NCI-H524 treated with DMSO at 0.1 percent for 48 hours (cell line): ENCODE data around the gene NR1I2.

Experiments
- DNase-seq: peaks from one replicate; lab custom pipeline; 2025; lab: John Stamatoyannopoulos, UW

The NR1I2 gene

DNA sequence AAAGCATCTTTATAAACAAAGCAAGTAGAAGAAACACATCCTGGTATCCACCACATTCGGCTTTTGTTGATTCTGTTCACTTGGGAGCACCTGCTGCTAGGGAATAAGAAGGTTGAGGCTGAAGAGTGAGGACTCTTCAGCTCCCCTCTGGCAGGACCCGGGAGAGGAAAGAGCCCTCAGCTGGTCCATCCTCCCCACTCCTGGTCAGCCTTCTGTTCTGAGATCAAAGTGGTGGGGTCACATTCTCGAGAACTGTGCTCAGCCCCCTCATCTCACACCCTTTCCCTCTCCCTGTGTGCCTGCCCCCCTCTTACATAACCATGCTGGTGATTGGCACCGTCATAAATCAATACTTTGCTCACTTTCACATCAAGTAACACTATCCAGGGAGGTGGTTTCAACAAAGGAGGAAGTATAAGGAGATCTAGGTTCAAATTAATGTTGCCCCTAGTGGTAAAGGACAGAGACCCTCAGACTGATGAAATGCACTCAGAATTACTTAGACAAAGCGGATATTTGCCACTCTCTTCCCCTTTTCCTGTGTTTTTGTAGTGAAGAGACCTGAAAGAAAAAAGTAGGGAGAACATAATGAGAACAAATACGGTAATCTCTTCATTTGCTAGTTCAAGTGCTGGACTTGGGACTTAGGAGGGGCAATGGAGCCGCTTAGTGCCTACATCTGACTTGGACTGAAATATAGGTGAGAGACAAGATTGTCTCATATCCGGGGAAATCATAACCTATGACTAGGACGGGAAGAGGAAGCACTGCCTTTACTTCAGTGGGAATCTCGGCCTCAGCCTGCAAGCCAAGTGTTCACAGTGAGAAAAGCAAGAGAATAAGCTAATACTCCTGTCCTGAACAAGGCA, at the start of gene NR1I2:
Gene NR1I2 (plus strand): TSS at position 772 of the 869 bp plus-strand sequence.
- DNase-seq = no peak

- DNase-seq = no peak
These were observed 48.1 kb upstream of the NR1I2 start for GRCh38 chr3:119733812-119734211.

- DNase-seq = no peak
These were observed 43.2 kb upstream of the NR1I2 start for GRCh38 chr3:119738741-119739140.

DNA sequence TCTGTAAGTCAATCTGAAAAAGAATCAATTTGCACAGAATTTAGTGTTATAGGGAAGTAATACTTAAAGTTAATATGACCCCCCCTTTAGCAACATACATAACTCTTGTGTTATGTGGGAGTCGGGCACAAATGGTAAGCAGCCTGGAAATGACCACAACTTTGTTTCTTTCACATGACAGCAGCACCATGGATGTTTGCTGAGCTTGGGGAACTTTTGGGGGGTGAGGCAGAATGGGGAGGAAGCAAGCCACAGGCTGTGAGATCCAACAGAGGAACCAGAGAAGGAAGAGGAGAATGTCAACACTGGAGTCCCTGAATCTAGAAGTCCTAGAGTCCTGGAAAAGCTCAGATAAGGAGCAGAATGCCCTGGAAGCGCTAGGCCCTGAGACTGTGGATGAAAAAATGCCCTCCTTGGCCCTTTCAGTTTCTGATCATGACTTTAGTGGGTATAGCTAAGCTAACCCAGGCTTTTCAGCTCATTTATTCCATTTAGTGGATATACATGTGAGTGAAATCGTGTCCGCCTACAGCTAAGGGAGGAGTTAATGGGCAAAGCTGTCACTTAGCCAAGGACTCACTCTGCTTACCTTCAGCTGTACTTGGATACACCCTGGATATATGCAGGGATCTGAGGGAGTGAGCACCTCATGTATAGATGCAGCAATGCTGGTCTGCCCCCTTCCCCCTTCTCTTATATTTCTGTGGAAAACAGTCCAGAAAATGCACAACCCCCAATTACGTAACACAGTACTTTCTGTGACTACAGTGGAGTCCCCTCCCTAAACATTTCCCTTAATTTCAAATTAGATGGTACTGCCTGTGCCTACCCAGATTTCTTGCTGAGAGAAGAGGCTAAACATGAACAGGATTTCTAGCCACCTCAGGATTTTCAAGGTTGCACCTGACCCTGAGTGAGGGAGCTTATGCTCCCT, 40.0 kb upstream of the NR1I2 start:
- no peak for DNase-seq

- DNase-seq = no peak
These were observed 38.0 kb upstream of the NR1I2 start for GRCh38 chr3:119743921-119744320.

GRCh38 chr3:119745942-119746341, 36.0 kb upstream of the NR1I2 start:
- DNase-seq = no peak

GRCh38 chr3:119746423-119746822, 35.5 kb upstream of the NR1I2 start:
- no peak for DNase-seq

GRCh38 chr3:119747357-119747756, 34.5 kb upstream of the NR1I2 start:
- no peak for DNase-seq

- no peak for DNase-seq
These were observed 32.9 kb upstream of the NR1I2 start for GRCh38 chr3:119748991-119749390.

GRCh38 chr3:119751423-119751822, 30.5 kb upstream of the NR1I2 start:
- DNase-seq = no peak

DNA sequence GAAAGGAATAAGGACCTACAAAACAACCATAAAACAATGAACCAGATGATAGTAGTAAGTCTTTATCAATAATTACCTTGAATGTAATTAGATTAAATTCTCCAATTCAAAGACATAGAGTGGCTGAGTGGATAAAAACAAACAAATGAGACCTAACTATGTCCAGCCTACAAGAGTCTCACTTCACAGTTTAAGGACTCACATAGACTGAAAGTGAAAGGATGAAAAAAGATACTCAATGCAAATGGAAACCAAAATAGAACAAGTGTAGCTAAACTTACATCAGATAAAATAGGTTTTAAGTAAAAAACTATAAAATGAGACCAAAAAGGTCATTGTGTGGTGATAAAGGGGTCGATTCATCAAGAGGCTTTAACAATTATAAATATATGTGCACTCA, 21.9 kb upstream of the NR1I2 start:
- DNase-seq = no peak

DNA sequence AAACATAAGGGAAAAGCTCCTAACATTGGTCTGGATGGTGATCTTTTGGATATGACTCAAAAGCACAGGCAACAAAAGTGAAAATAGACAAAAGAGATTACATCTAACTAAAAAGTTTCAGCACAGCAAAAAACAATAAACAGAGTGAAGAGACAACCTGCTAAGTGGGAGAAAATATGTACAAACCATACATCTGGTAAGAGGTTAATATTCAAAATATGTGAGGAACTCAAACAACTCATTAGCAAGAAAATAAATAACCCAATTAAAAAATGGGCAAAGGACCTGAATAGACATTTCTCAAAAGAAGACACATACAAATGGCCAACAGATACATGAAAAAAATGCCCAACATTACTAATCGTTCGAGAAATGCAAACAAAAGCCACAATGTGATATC, 19.0 kb upstream of the NR1I2 start:
- no peak for DNase-seq

- DNase-seq = no peak
These were observed 18.4 kb upstream of the NR1I2 start for GRCh38 chr3:119763466-119763865.

- no peak for DNase-seq
These were observed 16.7 kb upstream of the NR1I2 start for GRCh38 chr3:119765239-119765638.

- DNase-seq = no peak
These were observed 13.8 kb upstream of the NR1I2 start for GRCh38 chr3:119767936-119768601.

- DNase-seq = no peak
These were observed 13.1 kb upstream of the NR1I2 start for GRCh38 chr3:119768668-119769393.

DNA sequence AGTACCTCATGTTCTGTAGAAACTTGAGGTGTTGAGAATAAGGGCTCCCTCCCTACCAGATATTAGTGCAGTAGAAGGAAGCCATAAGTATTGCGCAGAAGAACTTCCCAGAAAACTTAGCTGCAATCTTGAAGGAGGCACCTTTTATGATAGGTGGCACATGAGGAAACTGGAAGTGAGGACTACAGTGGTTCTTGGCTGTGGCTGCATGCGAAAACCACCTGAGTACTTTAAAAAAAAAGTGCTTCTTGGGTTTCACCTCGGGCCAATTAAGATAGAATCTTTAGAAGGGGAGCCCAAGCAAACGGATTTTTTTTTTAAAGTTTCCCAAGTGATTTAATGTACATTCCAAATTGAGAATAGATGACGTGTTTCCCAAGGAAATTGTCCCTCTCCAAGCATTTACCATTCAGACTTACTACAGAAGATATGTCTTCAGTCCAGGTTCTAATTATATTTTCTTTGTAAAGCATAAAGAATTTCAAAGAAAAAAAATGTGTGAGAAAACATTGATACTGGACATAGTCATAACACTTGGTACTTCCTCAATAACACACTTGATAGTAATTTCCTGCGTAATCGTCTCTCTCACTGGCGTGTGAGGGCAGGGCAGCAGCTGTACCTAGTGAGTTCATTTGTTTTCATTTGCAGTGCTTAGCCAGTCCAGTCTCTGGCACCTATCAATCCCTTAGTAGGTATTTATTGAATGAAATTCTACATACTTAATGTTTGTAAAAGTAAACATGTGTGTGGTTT, 12.3 kb upstream of the NR1I2 start:
- DNase-seq = no peak

DNA sequence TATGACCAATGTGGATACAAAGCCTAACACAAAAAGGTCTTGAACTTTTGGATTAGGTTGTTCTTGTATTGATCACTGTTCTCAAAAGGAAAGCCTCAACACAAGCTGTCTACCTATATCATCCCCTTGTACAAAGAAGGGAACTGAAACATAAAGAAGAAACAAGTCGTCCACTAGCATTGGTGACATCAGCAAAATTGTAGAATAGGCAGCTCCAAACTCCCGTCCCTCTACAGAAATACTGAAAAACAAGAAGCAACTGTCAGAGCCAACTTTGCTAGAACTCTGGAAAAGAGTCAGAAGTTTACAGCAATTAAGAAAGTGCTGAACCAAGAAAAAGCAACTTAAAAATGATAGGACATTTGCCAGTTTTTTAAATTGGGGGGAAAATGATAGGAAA, 7.5 kb upstream of the NR1I2 start:
- no peak for DNase-seq

GRCh38 chr3:119776304-119776703, 5.6 kb upstream of the NR1I2 start:
- no peak for DNase-seq

DNA sequence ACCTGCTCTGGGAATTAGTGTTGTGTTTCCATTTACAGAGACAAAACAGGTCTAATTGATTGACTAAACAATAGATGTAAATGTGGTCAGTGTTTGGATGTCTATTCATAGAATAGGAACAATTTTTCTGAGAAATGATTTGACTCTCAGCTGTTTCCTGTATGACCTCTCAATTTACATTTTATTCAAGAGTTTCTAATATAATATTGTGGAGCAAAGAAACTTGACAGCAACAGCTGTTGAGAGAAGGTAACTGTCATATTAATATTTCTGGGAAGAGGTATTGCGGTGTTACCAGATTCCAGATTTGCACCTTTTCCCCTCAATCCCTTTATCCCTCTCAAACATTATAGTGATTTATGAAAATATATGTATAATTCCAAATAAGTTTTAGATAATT, 3.7 kb upstream of the NR1I2 start:
- no peak for DNase-seq

- DNase-seq = no peak
These were observed 3.1 kb upstream of the NR1I2 start for GRCh38 chr3:119778811-119779210.
